ENCODE data around the gene LANCL2.

The LANCL2 gene

DNA sequence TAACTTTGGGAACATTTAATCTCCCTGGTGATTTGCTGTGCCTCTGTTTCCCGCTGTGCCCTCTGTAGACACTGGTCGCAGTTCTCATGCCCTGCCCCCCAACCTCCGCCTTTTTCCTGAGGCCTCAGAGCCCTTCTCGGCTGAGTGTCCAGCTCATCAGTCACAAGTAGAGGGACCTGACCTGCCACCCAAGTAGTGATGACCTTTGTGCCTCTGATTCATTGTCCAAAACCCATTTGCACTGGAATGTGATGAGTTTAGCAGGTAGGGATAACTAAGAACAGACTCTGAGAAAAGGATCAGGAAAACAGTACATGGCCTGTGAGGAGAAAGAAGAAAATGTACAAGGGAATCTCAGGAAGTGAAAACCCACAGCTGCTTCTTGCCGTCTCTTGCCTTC, 58.8 kb downstream of the LANCL2 start:
- DNase-seq (ENCODE audit: low spot score), result no peak
- no peak overlapping the region for H3K27ac ChIP-seq
- H3K4me3 ChIP-seq, result no peak overlapping the region
- TF ChIP-seq, protein P1, sequence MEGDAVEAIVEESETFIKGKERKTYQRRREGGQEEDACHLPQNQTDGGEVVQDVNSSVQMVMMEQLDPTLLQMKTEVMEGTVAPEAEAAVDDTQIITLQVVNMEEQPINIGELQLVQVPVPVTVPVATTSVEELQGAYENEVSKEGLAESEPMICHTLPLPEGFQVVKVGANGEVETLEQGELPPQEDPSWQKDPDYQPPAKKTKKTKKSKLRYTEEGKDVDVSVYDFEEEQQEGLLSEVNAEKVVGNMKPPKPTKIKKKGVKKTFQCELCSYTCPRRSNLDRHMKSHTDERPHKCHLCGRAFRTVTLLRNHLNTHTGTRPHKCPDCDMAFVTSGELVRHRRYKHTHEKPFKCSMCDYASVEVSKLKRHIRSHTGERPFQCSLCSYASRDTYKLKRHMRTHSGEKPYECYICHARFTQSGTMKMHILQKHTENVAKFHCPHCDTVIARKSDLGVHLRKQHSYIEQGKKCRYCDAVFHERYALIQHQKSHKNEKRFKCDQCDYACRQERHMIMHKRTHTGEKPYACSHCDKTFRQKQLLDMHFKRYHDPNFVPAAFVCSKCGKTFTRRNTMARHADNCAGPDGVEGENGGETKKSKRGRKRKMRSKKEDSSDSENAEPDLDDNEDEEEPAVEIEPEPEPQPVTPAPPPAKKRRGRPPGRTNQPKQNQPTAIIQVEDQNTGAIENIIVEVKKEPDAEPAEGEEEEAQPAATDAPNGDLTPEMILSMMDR (IDR thresholded peaks at IDR 0.05), result no peak

DNA sequence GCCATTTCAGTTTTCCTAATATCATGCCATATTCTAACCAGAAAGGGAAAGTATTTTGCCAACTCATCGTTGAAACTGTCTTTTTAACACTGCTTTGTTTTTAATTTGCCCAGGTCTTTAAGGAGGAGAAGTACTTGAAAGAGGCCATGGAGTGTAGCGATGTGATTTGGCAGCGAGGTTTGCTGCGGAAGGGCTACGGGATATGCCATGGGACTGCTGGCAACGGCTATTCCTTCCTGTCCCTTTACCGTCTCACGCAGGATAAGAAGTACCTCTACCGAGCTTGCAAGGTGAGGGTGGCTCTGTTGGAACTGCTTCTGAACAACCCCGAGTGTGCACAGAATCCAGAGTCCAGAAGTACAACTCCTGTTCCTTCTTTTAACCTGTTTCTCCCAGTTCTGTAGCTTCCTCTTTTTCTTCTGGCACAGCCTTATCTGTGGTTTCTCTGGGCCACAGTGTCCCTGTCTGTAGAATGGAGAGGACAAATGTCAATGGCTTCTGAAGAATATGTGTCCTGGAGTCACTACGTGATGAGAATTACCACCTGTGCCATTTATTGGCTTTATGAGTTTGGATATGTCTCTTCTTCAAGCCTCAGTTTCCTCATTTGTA, 60.1 kb downstream of the LANCL2 start:
- TF ChIP-seq, protein P1 (IDR thresholded peaks at IDR 0.05), result no peak
- H3K27ac ChIP-seq, result no peak overlapping the region
- H3K4me3 ChIP-seq, result no peak overlapping the region
- no peak for DNase-seq (ENCODE audit: low spot score)

- no peak overlapping the region for H3K27ac ChIP-seq
- TF ChIP-seq, protein P1 (IDR thresholded peaks at IDR 0.05), result no peak
- DNase-seq (ENCODE audit: low spot score), result no peak
- no peak overlapping the region for H3K4me3 ChIP-seq
Observed at GRCh38 chr7:55426676-55427075, 61.5 kb downstream of the LANCL2 start.

DNA sequence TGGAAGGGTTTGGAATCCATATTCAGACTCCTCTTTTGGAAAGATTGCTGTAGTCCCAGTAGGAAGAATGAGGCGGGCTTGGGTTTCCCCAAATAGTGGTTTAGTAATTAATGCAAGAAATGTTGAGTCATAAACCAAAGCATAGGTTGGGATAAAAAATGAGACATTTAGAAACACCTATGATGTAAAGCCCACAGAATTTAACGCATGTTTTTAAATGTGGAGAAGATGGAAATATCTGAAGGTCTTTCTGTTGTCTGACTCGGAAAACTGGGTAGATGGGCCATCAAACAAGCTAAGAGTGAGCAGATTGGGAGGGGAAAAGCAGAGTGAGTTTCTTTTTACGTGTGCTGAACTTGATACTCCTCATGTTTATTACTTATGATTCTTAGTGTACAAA, 62.2 kb downstream of the LANCL2 start:
- DNase-seq (ENCODE audit: low spot score), result no peak
- H3K27ac ChIP-seq, result no peak overlapping the region
- H3K4me3 ChIP-seq, result no peak overlapping the region
- TF ChIP-seq, protein P1 (IDR thresholded peaks at IDR 0.05), result no peak

DNA sequence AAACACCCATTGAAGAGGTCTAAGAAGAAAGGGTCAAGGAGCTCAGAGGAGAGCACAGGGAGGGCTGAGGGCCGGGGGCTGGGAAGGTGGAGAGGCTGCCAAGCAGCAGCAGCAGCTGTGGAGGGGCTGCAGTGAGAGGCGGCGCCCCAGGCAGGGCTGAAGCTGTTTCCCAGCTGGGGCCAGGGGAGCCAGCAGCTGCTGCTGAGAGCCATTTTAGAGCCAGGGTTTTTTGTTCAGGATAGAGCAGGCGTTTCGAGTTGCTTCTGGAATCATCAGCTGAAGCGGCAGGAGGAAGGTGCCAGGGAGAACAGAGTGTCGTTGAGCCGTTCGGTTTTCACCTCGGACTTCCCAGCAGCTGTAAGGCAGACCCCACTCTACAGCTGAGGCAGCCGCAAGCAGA, 62.7 kb downstream of the LANCL2 start:
- Histone ChIP-seq H3K27ac (no peak overlapping the region), H3K4me3 (no peak overlapping the region)
- DNase-seq (ENCODE audit: low spot score), result no peak
- TF ChIP-seq, protein P1 (IDR thresholded peaks at IDR 0.05), result no peak

DNA sequence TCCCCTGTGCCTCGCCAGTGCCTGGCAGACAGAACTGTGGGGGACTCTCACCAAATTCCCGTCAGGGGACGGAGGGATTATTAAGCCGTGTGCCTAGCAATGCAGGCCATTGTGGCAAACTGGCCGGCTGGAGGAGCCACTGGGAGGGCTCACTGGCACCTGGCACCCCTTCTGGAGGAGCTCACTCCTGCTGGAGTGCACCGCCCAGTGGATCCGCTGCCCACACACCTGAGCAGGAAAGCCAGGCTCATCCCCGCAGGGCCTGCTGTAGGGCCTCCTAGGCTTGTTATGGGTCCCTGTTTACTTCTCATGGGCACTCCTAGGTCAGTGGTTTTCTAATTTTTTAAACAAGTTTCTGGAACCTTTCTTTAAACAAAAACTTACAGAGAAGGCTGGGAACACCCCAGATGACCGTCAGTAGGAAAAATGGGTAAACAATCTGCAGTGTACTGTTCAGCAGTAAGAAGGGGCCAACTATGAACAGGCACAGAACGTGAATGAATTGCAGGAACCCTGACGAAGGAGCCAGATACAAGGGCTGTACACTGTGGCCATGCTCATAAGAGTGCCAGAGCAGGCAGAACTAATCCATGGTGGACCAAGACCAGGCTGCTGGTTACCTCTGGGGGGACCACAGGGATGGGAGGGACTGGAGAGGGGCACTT, 64.8 kb downstream of the LANCL2 start:
- TF ChIP-seq, protein P1 (IDR thresholded peaks at IDR 0.05), result no peak
- Histone ChIP-seq H3K4me3 (no peak overlapping the region), H3K27ac (no peak overlapping the region)
- DNase-seq (ENCODE audit: low spot score), result no peak

DNA sequence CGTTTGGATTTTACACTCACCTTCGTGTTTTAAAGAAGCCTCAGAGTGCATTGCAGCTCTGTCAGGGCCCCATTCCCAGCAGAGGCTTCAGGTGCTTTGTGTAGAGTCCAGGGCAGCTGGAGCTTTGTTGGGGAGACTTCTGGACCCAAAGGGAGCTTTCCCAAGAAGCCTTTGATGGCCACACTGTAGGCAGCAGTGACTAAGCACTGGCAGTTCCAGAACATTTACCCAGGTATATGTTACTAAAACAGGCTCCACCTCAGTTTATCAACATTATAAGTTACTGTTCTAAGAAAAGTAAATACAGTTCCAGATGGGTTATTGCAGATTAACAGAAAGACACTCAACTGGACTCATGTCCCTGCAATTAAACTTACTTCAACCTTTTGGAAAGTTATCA, 66.8 kb downstream of the LANCL2 start:
- H3K4me3 ChIP-seq, result no peak overlapping the region
- TF ChIP-seq, protein P1 (IDR thresholded peaks at IDR 0.05), result no peak
- no peak for DNase-seq (ENCODE audit: low spot score)
- no peak overlapping the region for H3K27ac ChIP-seq

Data from coronary artery (tissue), 2 donors.